ENCODE data around the gene FLYWCH2.

FLYWCH2 gene

DNA sequence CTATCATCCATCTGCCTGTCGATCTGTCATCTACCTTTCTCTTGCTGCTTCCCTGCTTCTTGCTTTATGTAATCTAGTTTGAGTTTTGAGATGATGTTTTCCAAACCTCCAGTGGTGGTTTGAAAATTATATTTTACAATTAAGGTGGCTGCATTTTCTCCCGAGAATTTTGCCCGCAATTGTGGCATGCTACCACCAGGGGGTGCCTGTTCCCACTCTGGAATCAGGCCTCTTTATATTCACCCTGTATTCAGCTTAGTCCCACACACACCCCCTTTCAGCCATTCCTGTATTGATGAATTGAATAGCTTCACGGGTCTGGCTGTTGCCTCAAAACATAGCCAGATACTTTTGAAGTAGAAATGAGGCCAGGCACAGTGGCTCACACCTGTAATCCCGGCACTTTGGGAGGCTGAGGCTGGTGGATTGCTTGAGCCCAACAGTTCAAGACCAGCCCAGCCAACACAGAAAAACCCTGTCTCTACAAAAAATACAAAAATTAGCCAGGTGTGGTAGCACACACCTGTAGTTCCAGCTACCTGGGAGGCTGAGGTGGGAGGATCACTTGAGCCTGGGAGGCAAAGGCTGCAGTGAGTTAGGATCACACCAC, 28.2 kb upstream of the FLYWCH2 start:
- DNase-seq (ENCODE audit: extremely low read depth, low read depth): no peak
- TF ChIP-seq, protein P1, sequence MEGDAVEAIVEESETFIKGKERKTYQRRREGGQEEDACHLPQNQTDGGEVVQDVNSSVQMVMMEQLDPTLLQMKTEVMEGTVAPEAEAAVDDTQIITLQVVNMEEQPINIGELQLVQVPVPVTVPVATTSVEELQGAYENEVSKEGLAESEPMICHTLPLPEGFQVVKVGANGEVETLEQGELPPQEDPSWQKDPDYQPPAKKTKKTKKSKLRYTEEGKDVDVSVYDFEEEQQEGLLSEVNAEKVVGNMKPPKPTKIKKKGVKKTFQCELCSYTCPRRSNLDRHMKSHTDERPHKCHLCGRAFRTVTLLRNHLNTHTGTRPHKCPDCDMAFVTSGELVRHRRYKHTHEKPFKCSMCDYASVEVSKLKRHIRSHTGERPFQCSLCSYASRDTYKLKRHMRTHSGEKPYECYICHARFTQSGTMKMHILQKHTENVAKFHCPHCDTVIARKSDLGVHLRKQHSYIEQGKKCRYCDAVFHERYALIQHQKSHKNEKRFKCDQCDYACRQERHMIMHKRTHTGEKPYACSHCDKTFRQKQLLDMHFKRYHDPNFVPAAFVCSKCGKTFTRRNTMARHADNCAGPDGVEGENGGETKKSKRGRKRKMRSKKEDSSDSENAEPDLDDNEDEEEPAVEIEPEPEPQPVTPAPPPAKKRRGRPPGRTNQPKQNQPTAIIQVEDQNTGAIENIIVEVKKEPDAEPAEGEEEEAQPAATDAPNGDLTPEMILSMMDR (IDR thresholded peaks at IDR 0.05; ENCODE audit: low read depth, low read length, missing control alignments): peak; percentile 77
- no peak overlapping the region for H3K4me3 ChIP-seq (replicated peaks; ENCODE audit: low read depth, low read length)

DNA sequence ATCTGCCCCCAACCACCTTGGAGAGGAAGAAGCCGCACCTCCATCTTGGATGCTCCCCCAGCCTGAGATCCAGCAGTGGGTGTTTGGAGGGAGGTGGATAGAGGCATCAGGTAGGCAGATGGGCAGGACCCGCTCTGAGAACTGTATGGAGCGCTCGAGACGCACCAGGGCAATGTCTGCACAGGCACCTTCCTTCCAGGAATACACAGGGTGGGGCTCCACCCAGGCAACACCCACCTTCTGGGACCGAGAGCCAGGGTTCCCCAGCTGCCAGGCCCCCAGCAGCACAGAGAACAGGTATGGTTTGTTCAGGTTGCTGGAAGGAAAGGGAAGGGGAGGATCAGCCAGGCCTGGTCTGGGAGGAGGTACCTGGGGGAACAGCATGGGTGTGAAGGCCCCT, 27.5 kb upstream of the FLYWCH2 start:
- H3K4me3 ChIP-seq (replicated peaks; ENCODE audit: low read depth, low read length): no peak overlapping the region
- TF ChIP-seq, protein P1 (IDR thresholded peaks at IDR 0.05; ENCODE audit: low read depth, low read length, missing control alignments): no peak
- no peak for DNase-seq (ENCODE audit: extremely low read depth, low read depth)

DNA sequence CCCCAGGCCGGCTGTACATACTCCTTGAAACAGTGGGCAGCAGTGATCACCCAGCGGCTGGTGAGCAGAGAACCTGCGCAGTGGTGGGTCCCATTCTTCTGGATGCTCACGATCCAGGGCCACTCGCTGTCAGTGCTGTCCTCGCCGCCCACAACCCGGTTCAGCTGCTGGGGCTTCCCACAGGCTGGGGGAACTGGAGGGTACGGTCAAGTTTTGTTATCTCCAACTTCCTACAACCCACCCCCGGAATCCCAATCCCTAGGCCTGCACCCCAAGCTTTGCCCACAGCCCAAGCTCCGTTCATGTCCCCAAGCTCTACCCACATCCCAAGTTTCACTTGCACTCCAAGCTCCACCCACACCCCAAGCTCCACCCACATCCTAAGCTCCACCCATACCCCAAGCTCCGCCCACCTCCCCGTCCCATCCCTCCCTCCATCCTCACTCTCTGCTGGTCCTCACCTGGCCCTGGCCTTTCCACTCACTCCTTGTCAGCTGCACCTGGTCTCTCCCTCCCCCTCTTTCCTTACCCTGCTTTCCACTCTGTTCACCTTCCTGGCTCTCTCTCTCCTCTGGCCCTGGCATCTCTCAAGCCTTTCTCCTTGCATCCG, 26.8 kb upstream of the FLYWCH2 start:
- TF ChIP-seq, protein P1 (IDR thresholded peaks at IDR 0.05; ENCODE audit: low read depth, low read length, missing control alignments): no peak

DNA sequence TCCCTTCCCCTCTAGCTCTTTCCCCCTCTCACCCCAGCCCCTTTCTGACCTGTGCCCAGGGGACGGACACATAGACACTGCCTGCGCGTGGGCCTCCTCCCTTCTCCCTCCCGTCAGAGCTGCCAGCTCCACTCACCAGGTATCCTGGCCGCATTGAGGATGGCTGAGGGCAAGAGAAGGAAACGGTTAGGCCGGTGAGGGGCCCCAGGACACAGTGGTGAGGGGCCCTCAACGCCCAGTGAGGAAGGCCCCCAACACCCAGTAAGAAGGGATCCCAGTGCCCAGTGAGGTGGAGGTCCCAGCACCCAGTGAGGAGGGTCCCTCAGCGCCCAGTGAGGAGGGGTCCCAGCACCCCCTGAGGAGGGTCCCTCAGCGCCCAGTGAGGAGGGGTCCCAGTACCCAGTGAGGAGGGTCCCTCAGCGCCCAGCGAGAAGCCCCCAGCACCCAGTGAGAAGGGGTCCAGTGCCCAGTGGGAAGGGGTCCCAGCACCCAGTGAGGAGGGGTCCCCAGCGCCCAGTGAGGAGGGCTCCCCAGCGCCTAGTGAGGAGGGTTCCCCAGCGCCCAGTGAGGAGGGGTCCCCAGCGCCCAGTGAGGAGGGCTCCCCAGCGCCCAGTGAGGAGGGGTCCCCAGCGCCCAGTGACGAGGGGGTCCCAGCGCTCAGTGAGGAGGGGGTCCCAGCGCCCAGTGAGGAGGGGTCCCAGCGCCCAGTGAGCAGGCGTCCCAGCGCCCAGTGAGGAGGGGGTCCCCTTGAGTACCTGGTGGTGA, 26.1 kb upstream of the FLYWCH2 start:
- DNase-seq (ENCODE audit: extremely low read depth, low read depth): no peak
- no peak overlapping the region for H3K4me3 ChIP-seq (replicated peaks; ENCODE audit: low read depth, low read length)
- TF ChIP-seq, protein P1 (IDR thresholded peaks at IDR 0.05; ENCODE audit: low read depth, low read length, missing control alignments): no peak

More for the DNA sequence above, 26.8 kb upstream of the FLYWCH2 start:
- no peak overlapping the region for H3K4me3 ChIP-seq (replicated peaks; ENCODE audit: low read depth, low read length)
- no peak for DNase-seq (ENCODE audit: extremely low read depth, low read depth)

DNA sequence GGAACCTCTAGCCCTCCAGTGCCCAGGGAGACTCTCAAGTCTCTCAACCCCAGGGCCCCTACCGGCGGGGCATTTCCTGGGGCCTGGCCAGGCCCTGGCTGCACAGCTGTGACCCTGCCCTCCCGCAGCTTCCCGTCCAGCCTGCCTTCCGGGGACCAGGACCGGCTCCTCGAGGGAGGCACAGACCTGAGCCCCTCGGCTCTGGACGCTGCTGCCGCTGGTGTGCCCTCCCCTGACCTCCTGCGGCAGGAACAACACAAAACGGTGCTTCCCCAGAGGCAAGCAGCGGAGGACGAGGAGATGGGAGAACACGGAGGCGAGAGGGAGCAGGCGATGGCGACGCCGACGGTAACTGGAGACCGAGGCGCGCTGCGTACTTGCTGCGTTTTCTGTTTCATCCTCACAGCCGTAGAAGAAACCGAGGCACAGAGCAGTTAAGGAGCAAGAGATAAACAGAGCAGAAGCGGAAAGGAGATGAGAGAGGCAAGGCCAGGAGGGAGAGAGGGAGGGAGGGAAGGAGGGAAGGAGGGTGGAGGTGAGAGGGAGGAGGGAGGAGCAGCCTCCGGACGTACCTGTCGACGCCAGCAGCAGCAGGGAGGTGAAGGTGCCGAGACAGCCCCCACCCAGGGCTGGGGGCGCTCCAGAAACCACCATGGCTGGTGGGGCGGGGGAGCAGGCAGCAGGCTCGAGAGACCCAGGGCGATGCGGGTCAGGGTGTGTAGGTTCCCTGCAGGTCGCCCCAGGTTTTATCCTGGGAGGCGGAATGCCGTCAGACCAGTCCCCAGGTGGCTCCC, 25.4 kb upstream of the FLYWCH2 start, which contains the start of gene PRSS22:
Gene PRSS22, minus strand, starts transcription at position 720 of the 794 bp plus-strand sequence. Its CDS starts 66 bp downstream, at position 654.
- TF ChIP-seq, protein P1 (IDR thresholded peaks at IDR 0.05; ENCODE audit: low read depth, low read length, missing control alignments): no peak
- no peak for DNase-seq (ENCODE audit: extremely low read depth, low read depth)
- no peak within 1 kb of the TSS for H3K4me3 ChIP-seq (replicated peaks; ENCODE audit: low read depth, low read length)

DNA sequence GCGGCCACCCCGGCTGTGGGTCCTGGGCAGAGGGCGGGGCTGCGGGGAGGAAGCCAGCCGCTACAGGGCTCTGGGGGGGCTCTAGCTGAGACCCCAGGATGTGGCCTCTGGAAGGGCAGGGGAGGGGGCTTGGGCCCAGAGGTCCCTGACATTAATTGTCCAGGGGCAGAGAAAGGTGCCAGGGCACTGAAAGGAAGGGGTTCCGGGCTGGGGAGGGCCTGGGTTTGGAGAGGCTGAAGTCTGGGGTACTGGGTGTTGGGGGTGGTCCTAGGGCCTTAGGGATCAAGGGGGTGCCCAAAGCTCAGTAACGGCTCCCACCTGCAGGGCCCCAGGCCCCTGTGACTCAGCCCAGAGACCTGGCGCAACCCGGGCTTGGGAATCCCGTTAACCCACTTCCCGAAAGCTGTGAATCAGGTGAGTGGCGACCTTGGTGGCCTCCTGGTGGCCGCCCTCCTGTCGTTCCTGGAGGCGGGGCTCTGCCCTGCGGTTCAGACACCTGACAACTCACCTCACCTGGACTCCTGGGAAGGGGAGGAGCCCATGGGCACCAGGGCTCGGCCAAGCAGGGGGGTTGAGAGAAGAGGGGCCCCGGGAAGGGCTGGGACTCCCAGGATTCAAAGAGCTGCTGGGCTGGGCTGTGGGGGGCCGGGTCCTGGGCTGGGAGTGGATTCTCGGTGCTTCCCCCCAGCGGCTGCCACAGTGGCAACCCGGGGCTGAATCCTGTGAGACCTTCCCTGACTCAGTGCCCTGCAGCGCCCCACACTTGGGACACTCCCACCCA, 24.6 kb upstream of the FLYWCH2 start:
- TF ChIP-seq, protein P1 (IDR thresholded peaks at IDR 0.05; ENCODE audit: low read depth, low read length, missing control alignments): no peak
- H3K4me3 ChIP-seq (replicated peaks; ENCODE audit: low read depth, low read length): no peak overlapping the region
- DNase-seq (ENCODE audit: extremely low read depth, low read depth): no peak

All from HFF-Myc (cell line).